KMS-11 (cell line): ENCODE measurements around the gene CDH13.

Experiments
- H2AFZ ChIP-seq: fragments of 200-600 bp; sonication (generic); 2 replicates; pipeline ENCODE4 v1.6.1; 2016; ENCODE audit warnings: antibody characterized with exemption, mixed run types, low read depth
- H3K27ac ChIP-seq: fragments of 200-600 bp; sonication (generic); 2 replicates; pipeline ENCODE4 v1.6.1; 2016; ENCODE audit warnings: mild to moderate bottlenecking, mixed run types
- H3K27me3 ChIP-seq: fragments of 200-600 bp; sonication (generic); 2 replicates; pipeline ENCODE4 v1.6.1; 2017; ENCODE audit warnings: mild to moderate bottlenecking, low read depth, mixed run types, moderate library complexity; ENCODE audit not compliant: insufficient read depth
- H3K36me3 ChIP-seq: fragments of 200-600 bp; sonication (generic); 2 replicates; pipeline ENCODE4 v1.6.1; 2017; ENCODE audit warnings: mild to moderate bottlenecking, mixed run types; ENCODE audit not compliant: insufficient read depth
- H3K4me1 ChIP-seq: fragments of 200-600 bp; sonication (generic); 2 replicates; pipeline ENCODE4 v1.6.1; 2016; ENCODE audit warnings: mild to moderate bottlenecking, low read depth, mixed run types; ENCODE audit not compliant: poor library complexity, severe bottlenecking
- H3K4me2 ChIP-seq: fragments of 200-600 bp; sonication (generic); 2 replicates; pipeline ENCODE4 v1.7.0; 2016; ENCODE audit warnings: mild to moderate bottlenecking, mixed run types
- H3K4me3 ChIP-seq: fragments of 200-600 bp; sonication (generic); IDR thresholded peaks from 2 replicates; pipeline ENCODE4 v1.6.1; 2017; ENCODE audit warnings: low read depth, low read length, mixed read lengths; ENCODE audit not compliant: insufficient read depth
- H3K79me2 ChIP-seq: fragments of 200-600 bp; sonication (generic); 2 replicates; pipeline ENCODE4 v1.6.1; 2016; ENCODE audit warnings: low read depth, mixed run types; ENCODE audit not compliant: insufficient read depth
- H3K9ac ChIP-seq: fragments of 200-600 bp; sonication (generic); 2 replicates; pipeline ENCODE4 v1.6.1; 2016; ENCODE audit warnings: mild to moderate bottlenecking, mixed run types
- H4K20me1 ChIP-seq: fragments of 200-600 bp; sonication (generic); 2 replicates; pipeline ENCODE4 v1.6.1; 2016; ENCODE audit warnings: mild to moderate bottlenecking, mixed run types; ENCODE audit not compliant: insufficient read depth
- TF ChIP-seq, protein P1 (sequence below): fragments of 200-600 bp; sonication (generic); conservative IDR thresholded peaks from 2 replicates; pipeline ENCODE4 v1.6.1; 2017; ENCODE audit warnings: low read depth, mild to moderate bottlenecking, antibody characterized with exemption, low read length, moderate library complexity, mixed read lengths

The CDH13 gene

DNA sequence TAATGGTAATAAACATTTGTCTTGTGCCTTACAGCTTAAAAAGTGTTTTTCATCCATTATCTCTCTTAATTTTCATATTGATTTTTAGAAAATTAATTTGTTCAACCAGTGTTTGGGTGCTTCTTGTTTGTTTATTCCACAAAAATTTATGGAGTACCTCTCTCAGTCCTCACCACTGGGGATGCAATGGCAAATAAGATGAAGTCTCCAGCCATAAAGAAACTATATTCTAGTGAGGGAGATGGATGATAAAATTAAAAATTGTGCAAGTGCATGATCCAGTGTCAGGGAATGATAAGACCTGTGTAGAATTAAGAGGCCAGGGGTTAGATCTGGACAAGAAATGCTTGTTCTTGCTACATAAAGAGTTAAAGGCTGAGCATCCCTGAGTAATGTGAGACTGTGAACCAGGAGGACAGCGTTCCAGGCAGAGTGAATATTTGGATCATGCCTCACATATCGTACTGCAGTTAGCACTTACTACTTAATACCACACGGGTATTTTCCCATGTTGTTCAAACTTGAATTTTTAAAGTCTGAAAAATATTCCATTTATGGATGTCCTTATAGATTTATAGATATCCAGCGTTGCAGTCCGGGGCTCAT is 645.3 kb downstream of the CDH13 start:
- TF ChIP-seq, protein P1, sequence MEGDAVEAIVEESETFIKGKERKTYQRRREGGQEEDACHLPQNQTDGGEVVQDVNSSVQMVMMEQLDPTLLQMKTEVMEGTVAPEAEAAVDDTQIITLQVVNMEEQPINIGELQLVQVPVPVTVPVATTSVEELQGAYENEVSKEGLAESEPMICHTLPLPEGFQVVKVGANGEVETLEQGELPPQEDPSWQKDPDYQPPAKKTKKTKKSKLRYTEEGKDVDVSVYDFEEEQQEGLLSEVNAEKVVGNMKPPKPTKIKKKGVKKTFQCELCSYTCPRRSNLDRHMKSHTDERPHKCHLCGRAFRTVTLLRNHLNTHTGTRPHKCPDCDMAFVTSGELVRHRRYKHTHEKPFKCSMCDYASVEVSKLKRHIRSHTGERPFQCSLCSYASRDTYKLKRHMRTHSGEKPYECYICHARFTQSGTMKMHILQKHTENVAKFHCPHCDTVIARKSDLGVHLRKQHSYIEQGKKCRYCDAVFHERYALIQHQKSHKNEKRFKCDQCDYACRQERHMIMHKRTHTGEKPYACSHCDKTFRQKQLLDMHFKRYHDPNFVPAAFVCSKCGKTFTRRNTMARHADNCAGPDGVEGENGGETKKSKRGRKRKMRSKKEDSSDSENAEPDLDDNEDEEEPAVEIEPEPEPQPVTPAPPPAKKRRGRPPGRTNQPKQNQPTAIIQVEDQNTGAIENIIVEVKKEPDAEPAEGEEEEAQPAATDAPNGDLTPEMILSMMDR = no peak
- Histone ChIP-seq H3K27me3 (no peaks in the 10 kb centered on the region), H3K4me2 (no peak overlapping the region)

DNA sequence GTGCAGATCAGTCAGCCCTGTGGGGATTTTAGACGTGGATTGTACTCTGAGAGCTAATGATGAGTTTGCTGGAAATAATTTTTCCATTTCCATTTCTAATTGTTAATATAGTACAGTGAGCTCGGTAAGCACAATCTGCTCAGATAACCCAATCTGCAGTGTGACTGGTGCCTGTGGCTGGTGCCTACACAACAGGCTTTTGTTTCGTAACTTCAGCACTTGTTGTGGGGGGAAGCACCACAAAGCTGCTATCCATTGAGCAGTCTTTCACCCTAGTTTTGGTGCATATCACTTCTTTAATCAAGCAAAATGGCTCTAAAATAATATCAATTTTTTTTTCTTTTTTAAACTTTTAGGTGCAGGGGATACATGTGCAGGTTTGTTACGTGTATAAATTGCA is 646.1 kb downstream of the CDH13 start:
- Histone ChIP-seq H3K27me3 (no peaks in the 10 kb centered on the region), H3K4me2 (no peak overlapping the region), H3K4me3 (no peak overlapping the region), H3K9ac (no peak overlapping the region), H3K27ac (no peak overlapping the region), H3K4me1 (no peaks in the 10 kb centered on the region), H4K20me1 (no peaks in the 10 kb centered on the region), H2AFZ (no peak overlapping the region), H3K79me2 (no peaks in the 10 kb centered on the region), H3K36me3 (no peaks in the 10 kb centered on the region)
- TF ChIP-seq, protein P1 = no peak

More for the DNA sequence above, 645.3 kb downstream of the CDH13 start:
- Histone ChIP-seq H3K4me1 (no peaks in the 10 kb centered on the region), H2AFZ (no peak overlapping the region), H3K79me2 (no peaks in the 10 kb centered on the region), H3K36me3 (no peaks in the 10 kb centered on the region), H3K9ac (no peak overlapping the region), H4K20me1 (no peaks in the 10 kb centered on the region), H3K27ac (no peak overlapping the region), H3K4me3 (no peak overlapping the region)

DNA sequence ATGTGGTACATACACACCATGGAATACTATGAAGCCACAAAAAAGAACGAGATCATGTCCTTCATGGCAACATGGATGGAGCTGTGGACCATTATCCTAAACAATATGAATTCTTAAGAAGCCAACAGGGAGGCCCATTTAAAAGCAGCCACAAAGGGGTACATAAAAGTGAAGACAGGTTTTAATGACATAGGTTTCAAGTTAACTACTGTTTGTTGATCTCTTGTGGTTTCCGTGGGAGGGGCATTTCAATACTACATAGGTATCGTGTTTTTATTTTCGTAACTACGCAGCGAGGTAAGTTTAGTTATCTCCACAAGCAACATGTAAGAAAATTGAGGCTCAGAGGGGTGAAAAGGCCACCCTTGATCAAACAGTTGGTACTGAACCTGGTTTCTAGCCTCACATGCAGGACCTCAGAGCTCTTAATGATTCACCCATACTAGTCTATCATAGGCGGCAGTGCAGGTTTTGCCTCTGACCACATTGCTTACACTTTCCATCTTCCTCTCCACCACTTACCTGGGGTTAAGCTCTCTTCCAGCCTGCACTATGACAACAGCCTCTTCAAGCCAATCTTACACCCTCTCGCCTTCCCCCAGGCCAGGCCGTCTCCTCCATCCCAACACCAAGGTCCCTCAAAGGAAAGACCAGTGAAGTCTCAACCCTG is 646.9 kb downstream of the CDH13 start:
- no peak overlapping the region for H2AFZ ChIP-seq
- H3K79me2 ChIP-seq = no peaks in the 10 kb centered on the region
- TF ChIP-seq, protein P1 = no peak
- no peaks in the 10 kb centered on the region for H4K20me1 ChIP-seq
- no peak overlapping the region for H3K4me3 ChIP-seq
- no peak overlapping the region for H3K4me2 ChIP-seq
- no peaks in the 10 kb centered on the region for H3K4me1 ChIP-seq
- no peak overlapping the region for H3K27ac ChIP-seq
- H3K36me3 ChIP-seq = no peaks in the 10 kb centered on the region
- H3K27me3 ChIP-seq = no peaks in the 10 kb centered on the region
- no peak overlapping the region for H3K9ac ChIP-seq

DNA sequence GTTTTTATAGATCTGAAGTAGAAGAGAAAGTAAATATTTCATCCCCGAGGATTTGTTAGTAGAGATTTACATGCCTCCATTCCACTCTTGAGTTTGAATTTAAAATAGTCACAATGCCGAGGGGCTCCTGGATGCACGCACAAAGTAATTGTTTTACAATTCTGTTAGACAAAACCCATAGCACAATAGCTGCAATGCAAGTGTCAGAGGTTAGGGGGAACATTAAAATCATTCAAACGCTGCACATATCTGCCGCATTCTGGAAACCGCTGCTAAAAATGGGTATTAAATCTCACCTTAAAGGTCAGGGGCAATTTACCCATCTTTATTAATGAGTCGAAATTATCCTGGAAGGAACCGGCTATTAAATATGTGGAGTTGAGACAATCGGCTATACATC is 652.5 kb downstream of the CDH13 start:
- Histone ChIP-seq H3K36me3 (no peaks in the 10 kb centered on the region), H4K20me1 (no peaks in the 10 kb centered on the region), H3K4me1 (no peaks in the 10 kb centered on the region), H3K27me3 (no peaks in the 10 kb centered on the region), H3K9ac (no peak overlapping the region), H3K27ac (no peak overlapping the region), H3K79me2 (no peaks in the 10 kb centered on the region), H2AFZ (no peak overlapping the region), H3K4me3 (no peak overlapping the region), H3K4me2 (no peak overlapping the region)
- TF ChIP-seq, protein P1 = no peak
